A673 (cell line): Measurements from ENCODE around the gene THOC2.

ENCODE experiments used
- CTCF ChIP-seq: fragments of 300-800, 200-600 bp; sonication (generic); conservative IDR thresholded peaks from 2 replicates; pipeline ENCODE4 v1.5.1; 2017; ENCODE audit warnings: low read depth, mild to moderate bottlenecking, antibody characterized with exemption, low read length, moderate library complexity, mixed read lengths
- EZH2 ChIP-seq: fragments of 200-600 bp; sonication (generic); IDR thresholded peaks from 2 replicates; pipeline ENCODE4 v1.6.1; 2017; ENCODE audit warnings: borderline replicate concordance, low read depth, mild to moderate bottlenecking, mixed read lengths, antibody characterized with exemption, low read length; ENCODE audit not compliant: poor library complexity, severe bottlenecking

- no peak for TF ChIP-seq CTCF
- no peak for TF ChIP-seq EZH2
Observed at GRCh38 chrX:123736333-123736921, 3.6 kb upstream of the THOC2 start.
